ENCODE measurements around the gene PADI2. TPM values are rescaled to one million over a fixed set of nuclear protein-coding genes. Genes with fewer than 3 reads are reported as not detected.

The PADI2 gene
- total RNA-seq, 2 donors from 2014 or later, result not detected

GRCh38 chr1:17155257-17155920 is 36.1 kb upstream of the PADI2 start:
- Mint-ChIP-seq H3K27me3 (peaks cover 14 to 15% of the 10 kb centered on the region in 2 donors), H3K4me3 (no peak overlapping the region), H3K4me1 (ENCODE audit: low read depth in 2 of 2) (no peaks in the 10 kb centered on the region), H3K9me3 (peaks cover 21% of the 10 kb centered on the region), H3K27ac (no peak overlapping the region), H3K36me3 (peaks cover 37% of the 10 kb centered on the region)
- ATAC-seq (no peak), DNase-seq (ENCODE audit: low spot score) (no peak)

DNA sequence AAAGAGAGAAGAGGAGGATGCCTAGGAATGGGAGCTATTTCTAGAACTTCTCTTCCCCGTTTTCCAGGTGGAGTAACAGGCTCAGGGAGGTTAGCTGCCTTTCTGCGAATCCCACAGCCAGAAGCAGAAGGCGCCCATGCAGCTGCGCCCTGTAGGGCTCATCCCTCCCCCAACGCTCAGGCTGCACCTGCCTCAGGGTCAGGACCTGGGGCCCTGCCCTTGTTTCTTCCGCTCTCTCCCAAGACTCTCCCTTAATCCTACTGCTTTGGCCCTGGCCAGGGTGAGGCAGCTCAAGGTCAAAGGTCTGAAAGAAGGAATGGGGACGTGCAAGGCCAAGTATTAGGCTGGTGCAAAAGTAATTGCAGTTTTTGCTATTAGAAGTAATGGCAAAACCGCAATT is 30.5 kb upstream of the PADI2 start:
- H3K4me1 Mint-ChIP-seq (ENCODE audit: low read depth in 2 of 2), result no peaks in the 10 kb centered on the region
- H3K4me3 Mint-ChIP-seq, result no peak overlapping the region
- peaks cover 14 to 27% of the 10 kb centered on the region in 2 donors for H3K27me3 Mint-ChIP-seq
- peaks cover 21% of the 10 kb centered on the region for H3K36me3 Mint-ChIP-seq
- no peak for DNase-seq (ENCODE audit: low spot score)
- no peak overlapping the region for H3K27ac Mint-ChIP-seq
- no peak for ATAC-seq
- H3K9me3 Mint-ChIP-seq, result peaks cover 8% of the 10 kb centered on the region

GRCh38 chr1:17148950-17149608 is 29.8 kb upstream of the PADI2 start:
- Mint-ChIP-seq H3K27ac (no peak overlapping the region), H3K4me3 (no peak overlapping the region), H3K27me3 (peaks cover 14 to 24% of the 10 kb centered on the region in 2 donors), H3K4me1 (ENCODE audit: low read depth in 2 of 2) (no peaks in the 10 kb centered on the region), H3K9me3 (peaks cover 6% of the 10 kb centered on the region), H3K36me3 (peaks cover 15% of the 10 kb centered on the region)
- no peak for DNase-seq (ENCODE audit: low spot score)
- ATAC-seq, result no peak

- Mint-ChIP-seq H3K4me3 (no peak overlapping the region), H3K9me3 (no peaks in the 10 kb centered on the region), H3K36me3 (no peaks in the 10 kb centered on the region), H3K27ac (no peak overlapping the region), H3K4me1 (ENCODE audit: low read depth in 2 of 2) (no peaks in the 10 kb centered on the region), H3K27me3 (peaks cover 15 to 17% of the 10 kb centered on the region in 2 donors)
- DNase-seq (ENCODE audit: low spot score) (no peak), ATAC-seq (no peak)
These were observed 26.4 kb upstream of the PADI2 start for GRCh38 chr1:17145648-17146047.

GRCh38 chr1:17143760-17144159 is 24.5 kb upstream of the PADI2 start:
- no peaks in the 10 kb centered on the region for H3K4me1 Mint-ChIP-seq (ENCODE audit: low read depth in 2 of 2)
- no peaks in the 10 kb centered on the region for H3K36me3 Mint-ChIP-seq
- H3K27ac Mint-ChIP-seq, result no peak overlapping the region
- peaks cover 12 to 15% of the 10 kb centered on the region in 2 donors for H3K27me3 Mint-ChIP-seq
- no peak overlapping the region for H3K4me3 Mint-ChIP-seq
- ATAC-seq, result no peak
- no peaks in the 10 kb centered on the region for H3K9me3 Mint-ChIP-seq
- no peak for DNase-seq (ENCODE audit: low spot score)

- Mint-ChIP-seq H3K36me3 (no peaks in the 10 kb centered on the region), H3K4me3 (no peak overlapping the region), H3K27me3 (peaks cover 14 to 23% of the 10 kb centered on the region in 2 donors), H3K9me3 (no peaks in the 10 kb centered on the region), H3K4me1 (ENCODE audit: low read depth in 2 of 2) (no peaks in the 10 kb centered on the region), H3K27ac (no peak overlapping the region)
- ATAC-seq (no peak), DNase-seq (ENCODE audit: low spot score) (no peak)
These were observed 22.4 kb upstream of the PADI2 start for GRCh38 chr1:17141441-17142197.

- ATAC-seq (no peak), DNase-seq (ENCODE audit: low spot score) (no peak)
- no peaks in the 10 kb centered on the region for H3K4me1 Mint-ChIP-seq (ENCODE audit: low read depth in 2 of 2)
- H3K36me3 Mint-ChIP-seq, result no peaks in the 10 kb centered on the region
- H3K4me3 Mint-ChIP-seq, result no peak overlapping the region
- H3K9me3 Mint-ChIP-seq, result no peaks in the 10 kb centered on the region
- H3K27me3 Mint-ChIP-seq, result peaks cover 16 to 23% of the 10 kb centered on the region in 2 donors
- H3K27ac Mint-ChIP-seq, result no peak overlapping the region
These were observed 21.0 kb upstream of the PADI2 start for GRCh38 chr1:17140279-17140678.

- no peaks in the 10 kb centered on the region for H3K4me1 Mint-ChIP-seq (ENCODE audit: low read depth in 2 of 2)
These were observed 20.4 kb upstream of the PADI2 start for GRCh38 chr1:17139637-17140036.

DNA sequence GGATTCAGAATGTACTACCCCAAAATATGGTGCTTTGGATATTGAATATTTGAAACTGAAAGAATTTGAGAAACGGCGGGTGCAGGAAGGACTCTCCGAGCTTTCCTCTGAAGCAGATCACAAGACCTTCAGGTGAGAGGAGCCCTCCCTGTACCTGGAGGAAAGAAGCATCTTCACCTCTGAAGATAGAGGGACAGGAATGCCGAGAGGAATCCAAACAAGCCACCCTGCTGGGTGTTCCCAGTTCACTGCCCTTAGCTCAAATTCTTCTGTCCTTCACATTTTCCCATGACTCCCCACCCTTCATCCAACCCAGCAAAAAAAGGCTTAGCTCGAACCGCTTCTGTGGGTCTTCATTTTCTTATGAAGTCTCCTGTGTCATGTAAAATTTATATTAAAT is 18.2 kb upstream of the PADI2 start:
- H3K27me3 Mint-ChIP-seq, result peaks cover 14 to 30% of the 10 kb centered on the region in 2 donors
- H3K36me3 Mint-ChIP-seq, result no peaks in the 10 kb centered on the region
- no peak for ATAC-seq
- no peak overlapping the region for H3K27ac Mint-ChIP-seq
- no peak for DNase-seq (ENCODE audit: low spot score)
- H3K4me3 Mint-ChIP-seq, result no peak overlapping the region
- no peaks in the 10 kb centered on the region for H3K9me3 Mint-ChIP-seq
- no peaks in the 10 kb centered on the region for H3K4me1 Mint-ChIP-seq (ENCODE audit: low read depth in 2 of 2)

More at GRCh38 chr1:17139637-17140036, 20.4 kb upstream of the PADI2 start:
- ATAC-seq, result no peak
- peaks cover 16 to 29% of the 10 kb centered on the region in 2 donors for H3K27me3 Mint-ChIP-seq
- H3K27ac Mint-ChIP-seq, result no peak overlapping the region
- no peak for DNase-seq (ENCODE audit: low spot score)
- H3K36me3 Mint-ChIP-seq, result no peaks in the 10 kb centered on the region
- H3K9me3 Mint-ChIP-seq, result no peaks in the 10 kb centered on the region
- H3K4me3 Mint-ChIP-seq, result no peak overlapping the region

GRCh38 chr1:17136936-17137335 is 17.7 kb upstream of the PADI2 start:
- Mint-ChIP-seq H3K36me3 (no peaks in the 10 kb centered on the region), H3K4me1 (ENCODE audit: low read depth in 2 of 2) (no peaks in the 10 kb centered on the region), H3K27ac (no peak overlapping the region), H3K27me3 (peaks cover 14 to 25% of the 10 kb centered on the region in 2 donors), H3K9me3 (no peaks in the 10 kb centered on the region), H3K4me3 (no peak overlapping the region)
- ATAC-seq (no peak), DNase-seq (ENCODE audit: low spot score) (no peak)

DNA sequence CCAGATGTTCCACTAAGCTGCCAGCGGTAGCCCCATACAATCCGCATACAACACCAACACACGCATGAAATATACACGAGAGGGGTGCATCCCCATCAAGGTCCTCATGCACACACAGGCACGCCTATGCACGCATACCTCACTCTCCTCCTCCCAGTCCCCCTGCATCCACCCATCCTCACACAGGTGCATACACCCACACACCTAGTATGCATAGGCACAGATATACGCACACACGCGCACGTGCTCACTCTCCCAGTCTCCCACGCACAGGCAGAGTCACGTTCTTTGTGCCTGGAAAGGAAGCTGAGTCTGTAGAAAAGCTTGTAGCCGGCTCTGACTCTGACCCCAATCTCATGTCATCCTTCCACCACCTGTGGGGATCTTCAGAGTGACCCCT is 16.9 kb upstream of the PADI2 start:
- H3K27ac Mint-ChIP-seq, result no peak overlapping the region
- H3K9me3 Mint-ChIP-seq, result no peaks in the 10 kb centered on the region
- no peak overlapping the region for H3K4me3 Mint-ChIP-seq
- H3K4me1 Mint-ChIP-seq (ENCODE audit: low read depth in 2 of 2), result no peaks in the 10 kb centered on the region
- no peak for DNase-seq (ENCODE audit: low spot score)
- no peak for ATAC-seq
- peaks cover 11 to 17% of the 10 kb centered on the region in 2 donors for H3K27me3 Mint-ChIP-seq
- H3K36me3 Mint-ChIP-seq, result no peaks in the 10 kb centered on the region

DNA sequence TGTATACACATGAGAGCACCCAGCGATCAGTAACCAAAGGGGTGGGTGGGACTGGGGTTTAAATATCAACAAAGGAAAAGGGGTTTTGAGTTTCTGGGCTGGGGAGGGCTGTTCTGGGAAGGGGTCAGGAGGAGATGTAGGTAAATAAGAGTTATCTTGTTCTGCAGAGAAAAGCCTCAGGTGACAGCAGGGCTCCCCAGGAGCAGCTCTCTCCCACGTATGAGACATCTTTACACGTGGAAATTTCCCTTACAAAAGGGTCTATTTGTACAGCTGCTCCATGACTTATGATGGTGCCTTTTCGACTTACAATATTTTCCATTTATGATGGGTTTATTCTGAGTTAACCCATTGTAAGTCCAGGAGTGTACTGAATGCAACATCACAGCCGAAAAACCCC is 16.3 kb upstream of the PADI2 start:
- no peaks in the 10 kb centered on the region for H3K9me3 Mint-ChIP-seq
- no peaks in the 10 kb centered on the region for H3K4me1 Mint-ChIP-seq (ENCODE audit: low read depth in 2 of 2)
- no peak for ATAC-seq
- H3K27me3 Mint-ChIP-seq, result peaks cover 11 to 17% of the 10 kb centered on the region in 2 donors
- H3K36me3 Mint-ChIP-seq, result no peaks in the 10 kb centered on the region
- no peak overlapping the region for H3K4me3 Mint-ChIP-seq
- no peak for DNase-seq (ENCODE audit: low spot score)
- no peak overlapping the region for H3K27ac Mint-ChIP-seq

DNA sequence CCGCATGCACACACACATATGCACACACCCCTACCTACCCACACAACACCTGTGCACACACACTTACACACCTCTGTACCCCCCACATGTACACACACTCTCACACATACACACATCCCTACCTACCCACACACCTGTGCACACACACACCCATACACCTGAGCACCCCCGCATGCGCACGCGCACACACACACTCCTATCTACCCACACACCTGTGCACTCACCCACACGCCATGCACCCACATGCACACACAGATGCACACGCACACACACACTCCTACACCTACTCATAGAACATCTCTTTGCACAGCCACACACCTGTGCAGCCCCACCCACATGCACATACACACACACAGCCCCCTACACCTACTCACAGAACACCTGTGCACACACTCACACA is 15.5 kb upstream of the PADI2 start:
- Mint-ChIP-seq H3K4me3 (no peak overlapping the region), H3K36me3 (no peaks in the 10 kb centered on the region), H3K4me1 (ENCODE audit: low read depth in 2 of 2) (no peaks in the 10 kb centered on the region), H3K27me3 (peaks cover 11 to 17% of the 10 kb centered on the region in 2 donors), H3K9me3 (no peaks in the 10 kb centered on the region), H3K27ac (no peak overlapping the region)
- DNase-seq (ENCODE audit: low spot score) (no peak), ATAC-seq (peak; percentile 17 to 38)

- Mint-ChIP-seq H3K9me3 (no peaks in the 10 kb centered on the region), H3K4me3 (no peak overlapping the region), H3K4me1 (ENCODE audit: low read depth in 2 of 2) (no peaks in the 10 kb centered on the region), H3K27me3 (peaks cover 11 to 17% of the 10 kb centered on the region in 2 donors), H3K36me3 (no peaks in the 10 kb centered on the region), H3K27ac (no peak overlapping the region)
- no peak for ATAC-seq
- DNase-seq (ENCODE audit: low spot score), result no peak
These were observed 14.8 kb upstream of the PADI2 start for GRCh38 chr1:17134034-17134433.
